Esophagus squamous epithelium (tissue), 5 donors: ENCODE results near the gene HPGDS. TPM values are rescaled to one million over a fixed set of nuclear protein-coding genes. Genes with fewer than 3 reads are reported as not detected.

Source experiments
- DNase-seq: peaks from one replicate; lab custom pipeline; 2025; lab: John Stamatoyannopoulos, UW
- H3K27ac ChIP-seq, 4 donors: fragments of 200-600 bp; sonication (generic); one replicate each; pipeline ENCODE4 v1.5.1; 2016 to 2019; ENCODE audit warnings: mild to moderate bottlenecking in 1 of 4
- H3K27me3 ChIP-seq, 4 donors: fragments of 200-600 bp; sonication (generic); 1 replicate in 3 of 4; 2 replicates in 1 of 4; pipeline versions ENCODE4 v1.5.1 to v1.6.0; 2017 to 2021; ENCODE audit warnings: antibody characterized with exemption in 1 of 4
- H3K36me3 ChIP-seq, 3 donors: fragments of 200-600 bp; sonication (generic); one replicate each; pipeline ENCODE4 v1.5.1; 2016 to 2019
- H3K4me1 ChIP-seq, 3 donors: fragments of 200-600 bp; sonication (generic); one replicate each; pipeline ENCODE4 v1.5.1; 2017 to 2019
- H3K4me3 ChIP-seq, 4 donors: fragments of 200-600 bp; sonication (generic); 1 replicate in 3 of 4; 2 replicates in 1 of 4; pipeline ENCODE4 v1.5.1; 2016 to 2019; ENCODE audit warnings: mild to moderate bottlenecking in 2 of 4, moderate library complexity in 1 of 4
- H3K9me3 ChIP-seq, 3 donors: fragments of 200-600 bp; sonication (generic); one replicate each; pipeline ENCODE4 v1.5.1; 2016 to 2019
- POLR2A ChIP-seq, 4 donors: fragments of 450-650 bp; IDR thresholded peaks; one replicate each; pipeline ENCODE4 v1.6.1; 2017; ENCODE audit warnings: antibody characterized with exemption in 4 of 4, mild to moderate bottlenecking in 4 of 4, moderate library complexity in 3 of 4
- WGBS, 2 donors: methylation state at CpG; one replicate each; pipeline ENCODE4 v1.1.5; 2018; 5-methylcytosine and 5-hydroxymethylcytosine counted together
- intact Hi-C: fragments of 100-400 bp; cut with DNase I; formaldehyde crosslinking; loops from one replicate; pipeline ENCODE4 v1.15.0; 2022
- total RNA-seq, 4 donors: library from RNA; depleted of rRNA; stranded (reverse); fragments of >200 nt; gene quantifications; one replicate each; pipeline ENCODE4 v1.1.0, GENCODE V29; 2016
- TF ChIP-seq, protein P1 (sequence below), 6 experiments: fragments of 450-650 bp in 4 of 6; fragments of 200-600 bp in 2 of 6; sonication (generic) in 2 of 6; IDR thresholded peaks; one replicate each; pipeline ENCODE4 v1.5.1; 2016 to 2019; ENCODE audit warnings: antibody characterized with exemption in 6 of 6, mild to moderate bottlenecking in 4 of 6, moderate library complexity in 4 of 6
- donor health status: DM: yes; HTN: yes; CAD: no.

Gene HPGDS
- total RNA-seq, 4 donors from 2014 or later: 0.13 to 5.5 (median 0.15) TPM; not detected in 1

DNA sequence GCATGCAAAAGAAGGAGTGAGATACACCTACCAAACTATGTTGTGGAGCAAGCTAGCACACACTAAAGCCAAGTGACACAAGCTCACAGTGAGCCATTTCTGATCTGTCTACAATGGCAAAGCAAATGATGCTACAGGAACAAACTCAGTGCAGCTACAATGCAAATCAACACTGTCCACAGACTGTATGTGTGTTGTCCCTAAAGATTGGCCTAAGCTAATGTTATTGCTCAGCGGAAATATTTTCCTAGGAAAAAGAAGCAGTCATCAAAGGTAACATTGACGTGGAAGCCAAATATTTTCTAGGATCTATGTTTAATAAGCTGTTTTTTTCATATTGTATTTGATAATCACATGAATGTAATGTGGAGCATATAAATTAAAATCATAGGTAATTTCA is 34.7 kb upstream of the HPGDS start:
- no peaks in the 10 kb centered on the region for H3K9me3 ChIP-seq
- no peak for TF ChIP-seq POLR2A (IDR thresholded peaks at IDR 0.05)
- TF ChIP-seq, protein P1, sequence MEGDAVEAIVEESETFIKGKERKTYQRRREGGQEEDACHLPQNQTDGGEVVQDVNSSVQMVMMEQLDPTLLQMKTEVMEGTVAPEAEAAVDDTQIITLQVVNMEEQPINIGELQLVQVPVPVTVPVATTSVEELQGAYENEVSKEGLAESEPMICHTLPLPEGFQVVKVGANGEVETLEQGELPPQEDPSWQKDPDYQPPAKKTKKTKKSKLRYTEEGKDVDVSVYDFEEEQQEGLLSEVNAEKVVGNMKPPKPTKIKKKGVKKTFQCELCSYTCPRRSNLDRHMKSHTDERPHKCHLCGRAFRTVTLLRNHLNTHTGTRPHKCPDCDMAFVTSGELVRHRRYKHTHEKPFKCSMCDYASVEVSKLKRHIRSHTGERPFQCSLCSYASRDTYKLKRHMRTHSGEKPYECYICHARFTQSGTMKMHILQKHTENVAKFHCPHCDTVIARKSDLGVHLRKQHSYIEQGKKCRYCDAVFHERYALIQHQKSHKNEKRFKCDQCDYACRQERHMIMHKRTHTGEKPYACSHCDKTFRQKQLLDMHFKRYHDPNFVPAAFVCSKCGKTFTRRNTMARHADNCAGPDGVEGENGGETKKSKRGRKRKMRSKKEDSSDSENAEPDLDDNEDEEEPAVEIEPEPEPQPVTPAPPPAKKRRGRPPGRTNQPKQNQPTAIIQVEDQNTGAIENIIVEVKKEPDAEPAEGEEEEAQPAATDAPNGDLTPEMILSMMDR (IDR thresholded peaks at IDR 0.05): no peak
- DNase-seq: no peak
- no peak overlapping the region for H3K4me3 ChIP-seq
- H3K27ac ChIP-seq: no peak overlapping the region
- no peaks in the 10 kb centered on the region for H3K36me3 ChIP-seq
- intact Hi-C loops: no loop called here
- H3K27me3 ChIP-seq: no peaks in the 10 kb centered on the region
- WGBS, 2 donors: 85 to 98% methylated on average over 2 of the region's 2 CpGs
- H3K4me1 ChIP-seq: no peaks in the 10 kb centered on the region

DNA sequence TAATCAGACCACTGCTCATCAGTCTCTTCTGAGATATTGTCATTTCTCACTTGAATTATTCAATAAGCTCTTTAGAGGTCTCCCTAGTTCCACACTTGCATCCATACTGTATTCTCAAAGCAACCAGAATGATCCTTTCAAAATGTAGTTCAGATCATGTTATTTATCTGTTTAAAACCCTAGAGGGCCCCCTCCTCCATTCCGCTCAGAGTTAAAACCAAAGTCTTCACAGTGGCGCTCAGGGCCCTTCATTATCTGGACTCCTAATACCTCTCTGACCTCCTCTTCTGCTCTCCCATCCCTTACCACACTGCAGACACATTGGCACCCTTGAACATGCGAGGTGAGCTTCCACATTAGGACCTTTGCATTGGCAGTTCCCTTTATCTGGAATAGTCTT is 32.7 kb upstream of the HPGDS start:
- Histone ChIP-seq H3K4me3 (no peak overlapping the region), H3K4me1 (no peaks in the 10 kb centered on the region), H3K9me3 (no peaks in the 10 kb centered on the region), H3K27me3 (no peaks in the 10 kb centered on the region), H3K36me3 (no peaks in the 10 kb centered on the region), H3K27ac (no peak overlapping the region)
- DNase-seq: no peak
- TF ChIP-seq, protein P1 (IDR thresholded peaks at IDR 0.05): no peak
- TF ChIP-seq POLR2A (IDR thresholded peaks at IDR 0.05): no peak
- intact Hi-C loops: no loop called here
- WGBS, 2 donors: 71 to 85% methylated on average over 3 of the region's 3 CpGs

DNA sequence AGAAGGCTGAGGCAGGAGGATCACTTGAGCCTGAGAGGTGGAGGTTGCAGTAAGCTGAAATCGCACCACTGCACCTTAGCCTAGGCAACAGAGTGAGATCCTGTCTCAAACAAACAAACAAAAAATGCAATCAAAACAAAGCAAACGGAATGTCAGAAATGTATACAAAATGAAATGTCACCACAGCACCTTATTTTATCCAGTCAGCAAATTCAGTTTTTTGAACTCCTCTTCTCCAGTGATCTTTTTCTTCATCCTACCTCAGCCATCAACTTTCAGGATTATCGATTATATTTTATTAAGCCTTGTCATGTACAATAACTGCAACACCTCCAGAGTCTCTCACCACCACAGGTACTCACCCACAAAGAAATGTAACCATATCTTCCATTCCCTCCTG is 31.1 kb upstream of the HPGDS start:
- intact Hi-C loops: no loop called here
- TF ChIP-seq POLR2A (IDR thresholded peaks at IDR 0.05): no peak
- TF ChIP-seq, protein P1 (IDR thresholded peaks at IDR 0.05): no peak
- Histone ChIP-seq H3K27ac (no peak overlapping the region), H3K9me3 (no peaks in the 10 kb centered on the region), H3K36me3 (no peaks in the 10 kb centered on the region), H3K4me3 (no peak overlapping the region), H3K27me3 (no peaks in the 10 kb centered on the region), H3K4me1 (no peaks in the 10 kb centered on the region)
- WGBS, 2 donors: 83 to 85% methylated on average over 3 of the region's 3 CpGs
- no peak for DNase-seq

GRCh38 chr4:94372991-94373390 is 30.4 kb upstream of the HPGDS start:
- no peaks in the 10 kb centered on the region for H3K9me3 ChIP-seq
- WGBS, 2 donors: 93 to 100% methylated on average over 3 of the region's 3 CpGs
- no peak for DNase-seq
- H3K36me3 ChIP-seq: no peaks in the 10 kb centered on the region
- H3K4me1 ChIP-seq: no peaks in the 10 kb centered on the region
- H3K4me3 ChIP-seq: no peak overlapping the region
- intact Hi-C loops: no loop called here
- no peaks in the 10 kb centered on the region for H3K27me3 ChIP-seq
- no peak for TF ChIP-seq POLR2A (IDR thresholded peaks at IDR 0.05)
- TF ChIP-seq, protein P1 (IDR thresholded peaks at IDR 0.05): no peak
- no peak overlapping the region for H3K27ac ChIP-seq

DNA sequence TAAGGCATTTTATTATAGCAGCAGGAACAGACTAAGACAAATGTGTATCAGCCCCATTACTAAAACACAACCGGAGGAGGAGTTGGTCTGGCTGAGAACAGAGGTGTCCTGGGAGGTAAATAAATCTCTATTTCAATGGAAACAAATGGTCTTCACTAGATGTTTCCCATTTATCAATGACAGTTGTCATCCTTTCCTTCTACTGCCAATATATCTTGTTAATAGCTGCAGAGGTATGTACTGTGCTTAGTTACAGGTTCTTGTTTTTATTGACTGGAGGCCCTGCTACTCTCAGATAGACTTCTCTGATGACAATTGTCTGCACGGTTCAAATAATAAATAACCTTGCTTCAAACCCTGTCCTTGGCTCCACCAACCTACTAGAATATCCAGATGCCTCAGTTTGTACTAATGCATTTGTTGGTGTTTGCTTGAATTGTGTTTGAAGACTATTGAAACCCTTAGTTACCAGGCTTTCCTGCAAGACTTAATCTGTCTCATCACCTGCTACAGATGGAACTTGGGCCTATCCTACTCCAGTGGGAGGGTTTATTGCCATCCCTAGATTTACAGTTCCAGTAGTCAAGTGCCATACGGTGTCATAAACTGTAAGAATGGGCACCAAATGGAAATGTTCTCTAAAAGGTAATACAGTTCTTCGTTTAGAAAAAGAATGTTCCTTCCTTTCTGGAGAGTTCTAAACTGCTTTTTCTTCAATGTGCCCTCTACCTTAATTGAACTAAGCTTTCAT is 29.8 kb upstream of the HPGDS start:
- no peak for DNase-seq
- TF ChIP-seq, protein P1 (IDR thresholded peaks at IDR 0.05): no peak
- no peak for TF ChIP-seq POLR2A (IDR thresholded peaks at IDR 0.05)
- intact Hi-C loops: no loop called here
- Histone ChIP-seq H3K27me3 (no peaks in the 10 kb centered on the region), H3K9me3 (no peaks in the 10 kb centered on the region), H3K36me3 (no peaks in the 10 kb centered on the region), H3K27ac (no peak overlapping the region), H3K4me3 (no peak overlapping the region), H3K4me1 (no peaks in the 10 kb centered on the region)
- 71 to 73% methylated on average over 4 of the region's 4 CpGs for WGBS, 2 donors
